ENCODE data around the gene OGFOD3.
"Not testable (repeated sequence)": the region's sequence is repeated elsewhere in the genome, so short reads cannot be mapped to it uniquely, and the experiment has no call there.

The OGFOD3 gene

GRCh38 chr17:82359451-82360074 is 58.8 kb downstream of the OGFOD3 start:
- H3K9ac ChIP-seq (ENCODE audit: low read depth, low read length); H3K4me3 ChIP-seq (ENCODE audit: low read length); H3K9me3 ChIP-seq (ENCODE audit: insufficient read depth, low read depth, low read length); H3K36me3 ChIP-seq (ENCODE audit: insufficient read depth, low read depth, low read length); H3K4me1 ChIP-seq (ENCODE audit: insufficient read depth, low read length); H3K27ac ChIP-seq (ENCODE audit: low read length); H3K27me3 ChIP-seq (ENCODE audit: insufficient read depth, low read length): not testable (repeated sequence)

DNA sequence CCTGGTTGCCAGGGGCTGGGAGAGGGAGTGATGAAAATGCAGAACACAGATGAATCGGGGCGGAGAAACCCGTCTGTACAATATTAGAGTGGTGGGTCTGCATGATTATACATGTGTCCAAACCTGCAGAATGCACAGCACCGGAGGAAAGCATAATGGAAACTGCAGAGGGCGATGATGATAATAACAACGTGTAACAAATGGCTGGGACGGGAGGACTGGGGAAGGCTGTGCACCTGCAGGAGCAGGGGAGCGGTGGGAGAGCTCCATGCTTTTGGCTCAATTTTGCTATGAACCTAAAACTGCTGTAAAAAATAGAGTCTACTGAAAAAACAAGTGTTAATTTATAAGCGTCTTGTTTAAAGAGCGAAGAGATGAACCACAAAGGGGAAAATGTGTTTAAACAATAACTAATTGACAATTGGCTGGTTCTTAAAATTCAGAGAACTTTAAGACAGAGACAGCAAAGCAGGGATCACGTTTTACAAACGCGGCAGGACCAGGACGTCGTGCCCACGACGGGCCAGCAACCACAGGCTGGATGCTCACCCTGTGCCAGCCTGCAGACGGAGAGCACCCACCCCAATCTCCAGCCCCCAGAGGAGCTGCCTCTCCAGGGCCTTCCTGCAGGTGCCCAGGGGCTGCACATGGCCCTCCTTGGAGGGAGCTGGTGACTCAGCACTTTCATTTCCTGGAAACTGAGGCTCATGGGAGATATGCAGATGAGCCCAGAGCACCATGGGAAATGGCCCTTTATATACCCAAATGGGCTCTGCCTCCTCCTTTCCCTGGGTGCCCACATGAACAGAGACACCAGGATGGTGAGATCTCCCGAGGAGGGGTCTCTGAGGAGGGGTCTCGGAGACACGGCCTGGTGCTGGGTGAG is 59.7 kb downstream of the OGFOD3 start, which contains the start of gene TEX19:
TSS of gene TEX19 (plus strand) at position 783 of the 886 bp plus-strand sequence. CDS start 2,904 bp downstream, outside the sequence.
- no peaks in the 10 kb centered on the region for H3K9me3 ChIP-seq (ENCODE audit: insufficient read depth, low read depth, low read length)
- H3K4me1 ChIP-seq (ENCODE audit: insufficient read depth, low read length) = no peaks in the 10 kb centered on the region
- H3K27ac ChIP-seq (ENCODE audit: low read length) = no peak within 1 kb of the TSS

GRCh38 chr17:82357394-82357793 is 61.0 kb downstream of the OGFOD3 start:
- Histone ChIP-seq H3K36me3 (ENCODE audit: insufficient read depth, low read depth, low read length) (no peaks in the 10 kb centered on the region), H3K9ac (ENCODE audit: low read depth, low read length) (no peak overlapping the region), H3K27me3 (ENCODE audit: insufficient read depth, low read length) (no peaks in the 10 kb centered on the region), H3K27ac (ENCODE audit: low read length) (no peak overlapping the region), H3K4me3 (ENCODE audit: low read length) (no peak overlapping the region), H3K4me1 (ENCODE audit: insufficient read depth, low read length) (no peaks in the 10 kb centered on the region), H3K9me3 (ENCODE audit: insufficient read depth, low read depth, low read length) (no peaks in the 10 kb centered on the region)

More for the DNA sequence above, 59.7 kb downstream of the OGFOD3 start, which contains the start of gene TEX19:
- Histone ChIP-seq H3K36me3 (ENCODE audit: insufficient read depth, low read depth, low read length) (no peaks in the 10 kb centered on the region), H3K27me3 (ENCODE audit: insufficient read depth, low read length) (no peaks in the 10 kb centered on the region), H3K4me3 (ENCODE audit: low read length) (no peak within 1 kb of the TSS), H3K9ac (ENCODE audit: low read depth, low read length) (no peak within 1 kb of the TSS)

- Histone ChIP-seq H3K27ac (ENCODE audit: low read length) (no peak overlapping the region), H3K4me1 (ENCODE audit: insufficient read depth, low read length) (no peaks in the 10 kb centered on the region), H3K27me3 (ENCODE audit: insufficient read depth, low read length) (no peaks in the 10 kb centered on the region), H3K4me3 (ENCODE audit: low read length) (no peak overlapping the region), H3K9me3 (ENCODE audit: insufficient read depth, low read depth, low read length) (no peaks in the 10 kb centered on the region), H3K36me3 (ENCODE audit: insufficient read depth, low read depth, low read length) (no peaks in the 10 kb centered on the region), H3K9ac (ENCODE audit: low read depth, low read length) (no peak overlapping the region)
These were observed 61.5 kb downstream of the OGFOD3 start for GRCh38 chr17:82356845-82357355.

GRCh38 chr17:82355770-82356427 is 62.5 kb downstream of the OGFOD3 start:
- Histone ChIP-seq H3K27ac (ENCODE audit: low read length) (no peak overlapping the region), H3K9me3 (ENCODE audit: insufficient read depth, low read depth, low read length) (no peaks in the 10 kb centered on the region), H3K27me3 (ENCODE audit: insufficient read depth, low read length) (no peaks in the 10 kb centered on the region), H3K36me3 (ENCODE audit: insufficient read depth, low read depth, low read length) (no peaks in the 10 kb centered on the region), H3K4me1 (ENCODE audit: insufficient read depth, low read length) (no peaks in the 10 kb centered on the region), H3K4me3 (ENCODE audit: low read length) (no peak overlapping the region), H3K9ac (ENCODE audit: low read depth, low read length) (no peak overlapping the region)

- H3K27ac ChIP-seq (ENCODE audit: low read length) = no peak overlapping the region
- no peaks in the 10 kb centered on the region for H3K36me3 ChIP-seq (ENCODE audit: insufficient read depth, low read depth, low read length)
- no peaks in the 10 kb centered on the region for H3K4me1 ChIP-seq (ENCODE audit: insufficient read depth, low read length)
- no peaks in the 10 kb centered on the region for H3K9me3 ChIP-seq (ENCODE audit: insufficient read depth, low read depth, low read length)
- no peaks in the 10 kb centered on the region for H3K27me3 ChIP-seq (ENCODE audit: insufficient read depth, low read length)
- H3K4me3 ChIP-seq (ENCODE audit: low read length) = no peak overlapping the region
- H3K9ac ChIP-seq (ENCODE audit: low read depth, low read length) = no peak overlapping the region
These were observed 63.5 kb downstream of the OGFOD3 start for GRCh38 chr17:82354804-82355308.

- Histone ChIP-seq H3K27ac (ENCODE audit: low read length) (no peak overlapping the region), H3K4me3 (ENCODE audit: low read length) (no peak overlapping the region), H3K9ac (ENCODE audit: low read depth, low read length) (no peak overlapping the region), H3K4me1 (ENCODE audit: insufficient read depth, low read length) (no peaks in the 10 kb centered on the region), H3K36me3 (ENCODE audit: insufficient read depth, low read depth, low read length) (no peaks in the 10 kb centered on the region), H3K27me3 (ENCODE audit: insufficient read depth, low read length) (no peaks in the 10 kb centered on the region), H3K9me3 (ENCODE audit: insufficient read depth, low read depth, low read length) (no peaks in the 10 kb centered on the region)
These were observed 64.9 kb downstream of the OGFOD3 start for GRCh38 chr17:82353484-82353883.

GRCh38 chr17:82351713-82352488 is 66.5 kb downstream of the OGFOD3 start:
- Histone ChIP-seq H3K27me3 (ENCODE audit: insufficient read depth, low read length) (no peaks in the 10 kb centered on the region), H3K27ac (ENCODE audit: low read length) (no peak overlapping the region), H3K9me3 (ENCODE audit: insufficient read depth, low read depth, low read length) (no peaks in the 10 kb centered on the region), H3K4me1 (ENCODE audit: insufficient read depth, low read length) (no peaks in the 10 kb centered on the region), H3K9ac (ENCODE audit: low read depth, low read length) (no peak overlapping the region), H3K4me3 (ENCODE audit: low read length) (no peak overlapping the region), H3K36me3 (ENCODE audit: insufficient read depth, low read depth, low read length) (no peaks in the 10 kb centered on the region)

DNA sequence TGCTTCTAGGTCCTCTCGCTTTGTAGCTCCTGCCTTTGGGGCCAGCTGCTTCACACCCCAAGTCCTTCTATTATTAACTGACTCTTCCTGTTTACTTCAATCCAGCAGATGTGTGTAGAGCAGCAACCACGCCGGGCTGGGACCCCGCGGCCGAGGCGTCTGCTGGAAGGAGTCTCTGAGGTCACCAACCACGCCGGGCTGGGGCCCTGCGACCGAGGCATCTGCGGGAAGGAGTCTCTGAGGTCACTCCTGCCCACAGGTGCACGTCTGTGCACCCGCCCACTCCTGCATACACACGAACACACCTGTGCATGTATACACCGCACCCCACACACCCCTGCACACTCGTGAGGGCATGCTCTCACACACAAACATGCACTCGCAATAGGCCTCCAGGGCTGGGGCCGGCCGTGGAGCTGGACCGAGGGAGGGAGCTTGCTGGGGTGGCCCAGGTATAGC is 67.1 kb downstream of the OGFOD3 start:
- Histone ChIP-seq H3K4me1 (ENCODE audit: insufficient read depth, low read length) (no peaks in the 10 kb centered on the region), H3K9me3 (ENCODE audit: insufficient read depth, low read depth, low read length) (no peaks in the 10 kb centered on the region), H3K36me3 (ENCODE audit: insufficient read depth, low read depth, low read length) (no peaks in the 10 kb centered on the region), H3K9ac (ENCODE audit: low read depth, low read length) (no peak overlapping the region), H3K4me3 (ENCODE audit: low read length) (no peak overlapping the region), H3K27me3 (ENCODE audit: insufficient read depth, low read length) (no peaks in the 10 kb centered on the region), H3K27ac (ENCODE audit: low read length) (no peak overlapping the region)

GRCh38 chr17:82350182-82351030 is 68.0 kb downstream of the OGFOD3 start:
- no peak overlapping the region for H3K27ac ChIP-seq (ENCODE audit: low read length)
- no peak overlapping the region for H3K9ac ChIP-seq (ENCODE audit: low read depth, low read length)
- no peaks in the 10 kb centered on the region for H3K9me3 ChIP-seq (ENCODE audit: insufficient read depth, low read depth, low read length)
- no peak overlapping the region for H3K4me3 ChIP-seq (ENCODE audit: low read length)
- no peaks in the 10 kb centered on the region for H3K4me1 ChIP-seq (ENCODE audit: insufficient read depth, low read length)
- no peaks in the 10 kb centered on the region for H3K27me3 ChIP-seq (ENCODE audit: insufficient read depth, low read length)
- no peaks in the 10 kb centered on the region for H3K36me3 ChIP-seq (ENCODE audit: insufficient read depth, low read depth, low read length)
